Coronary artery (tissue), 2 donors: ENCODE results near the gene OR51A7.

Source experiments
- DNase-seq: peaks from one replicate; pipeline ENCODE4 v3.0.0-alpha.2; 2017; ENCODE audit warnings: low spot score
- H3K27ac ChIP-seq, 2 donors: fragments of 200-600 bp; sonication (generic); one replicate each; pipeline ENCODE4 v1.5.1; 2016 to 2019
- H3K4me3 ChIP-seq: fragments of 200-600 bp; sonication (generic); 2 replicates; pipeline ENCODE4 v1.5.1; 2016; ENCODE audit warnings: mild to moderate bottlenecking, moderate library complexity
- TF ChIP-seq, protein P1 (sequence below): fragments of 200-600 bp; sonication (generic); IDR thresholded peaks from one replicate; pipeline ENCODE4 v1.5.1; 2019; ENCODE audit warnings: antibody characterized with exemption

OR51A7 gene

DNA sequence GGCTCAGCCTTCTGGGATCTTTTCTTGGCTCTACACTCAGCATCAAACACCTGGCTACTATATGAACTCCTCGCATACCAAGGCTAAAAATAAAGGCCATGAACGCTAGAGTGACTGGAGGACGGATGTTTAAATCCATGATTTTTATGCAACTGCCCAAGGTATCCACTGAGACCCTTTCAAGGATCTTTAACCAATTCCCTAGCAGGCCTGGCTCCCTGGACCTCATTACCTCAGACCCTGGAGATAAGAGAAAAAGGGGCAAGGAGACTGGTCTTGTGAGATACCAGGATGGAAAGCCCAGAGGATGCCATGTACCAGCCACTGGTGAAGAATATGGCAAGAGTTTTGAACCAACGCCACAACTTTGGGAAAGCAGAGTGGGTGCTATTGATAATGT lies 15.7 kb downstream of the OR51A7 start, which contains the start of gene OR51G2:
Gene OR51G2, minus strand, starts transcription at position 101 of the 400 bp plus-strand sequence. CDS start 3,687 bp downstream, outside the sequence.
- Histone ChIP-seq H3K4me3 (no peak within 1 kb of the TSS), H3K27ac (no peak within 1 kb of the TSS)
- no peak for DNase-seq
- TF ChIP-seq, protein P1, sequence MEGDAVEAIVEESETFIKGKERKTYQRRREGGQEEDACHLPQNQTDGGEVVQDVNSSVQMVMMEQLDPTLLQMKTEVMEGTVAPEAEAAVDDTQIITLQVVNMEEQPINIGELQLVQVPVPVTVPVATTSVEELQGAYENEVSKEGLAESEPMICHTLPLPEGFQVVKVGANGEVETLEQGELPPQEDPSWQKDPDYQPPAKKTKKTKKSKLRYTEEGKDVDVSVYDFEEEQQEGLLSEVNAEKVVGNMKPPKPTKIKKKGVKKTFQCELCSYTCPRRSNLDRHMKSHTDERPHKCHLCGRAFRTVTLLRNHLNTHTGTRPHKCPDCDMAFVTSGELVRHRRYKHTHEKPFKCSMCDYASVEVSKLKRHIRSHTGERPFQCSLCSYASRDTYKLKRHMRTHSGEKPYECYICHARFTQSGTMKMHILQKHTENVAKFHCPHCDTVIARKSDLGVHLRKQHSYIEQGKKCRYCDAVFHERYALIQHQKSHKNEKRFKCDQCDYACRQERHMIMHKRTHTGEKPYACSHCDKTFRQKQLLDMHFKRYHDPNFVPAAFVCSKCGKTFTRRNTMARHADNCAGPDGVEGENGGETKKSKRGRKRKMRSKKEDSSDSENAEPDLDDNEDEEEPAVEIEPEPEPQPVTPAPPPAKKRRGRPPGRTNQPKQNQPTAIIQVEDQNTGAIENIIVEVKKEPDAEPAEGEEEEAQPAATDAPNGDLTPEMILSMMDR, result no peak

DNA sequence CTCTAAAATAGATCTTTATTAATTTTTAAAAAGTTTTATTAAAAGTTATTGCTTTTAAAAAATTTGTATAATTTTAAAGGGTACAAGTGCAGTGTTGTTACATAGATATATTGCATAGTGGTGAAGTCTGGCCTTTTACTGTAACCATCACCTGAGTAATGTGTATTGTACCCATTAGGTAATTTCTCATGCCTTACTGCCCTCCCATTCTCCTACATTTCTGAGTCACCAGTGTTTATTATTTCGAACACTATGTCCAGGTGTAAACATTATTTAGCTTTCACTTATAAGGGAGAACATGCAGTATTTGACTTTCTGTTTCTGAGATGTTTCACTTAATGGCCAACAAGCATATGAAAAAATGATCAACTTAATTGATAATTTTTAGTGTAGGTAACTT lies 18.2 kb downstream of the OR51A7 start:
- Histone ChIP-seq H3K27ac (no peak overlapping the region), H3K4me3 (no peak overlapping the region)
- no peak for DNase-seq
- TF ChIP-seq, protein P1, result no peak

DNA sequence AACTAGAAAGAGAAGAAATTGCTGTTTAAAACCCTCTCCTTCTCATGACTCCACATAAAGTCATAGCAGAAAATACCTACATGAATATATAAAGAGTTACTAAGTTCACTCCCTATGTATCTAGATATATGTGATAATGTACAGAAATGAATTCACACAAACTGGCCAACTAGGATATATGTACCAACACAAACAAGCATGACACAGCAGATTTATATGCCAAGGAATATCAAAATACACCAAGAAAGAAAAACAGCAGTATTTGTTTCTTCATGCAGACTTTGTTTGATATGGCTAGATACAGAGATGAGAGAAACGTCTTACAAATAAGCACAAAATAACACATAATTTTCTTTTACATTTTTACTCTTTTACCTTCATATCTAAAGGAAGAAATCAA lies 18.7 kb downstream of the OR51A7 start:
- TF ChIP-seq, protein P1, result no peak
- DNase-seq, result no peak
- H3K27ac ChIP-seq, result no peak overlapping the region
- no peak overlapping the region for H3K4me3 ChIP-seq

DNA sequence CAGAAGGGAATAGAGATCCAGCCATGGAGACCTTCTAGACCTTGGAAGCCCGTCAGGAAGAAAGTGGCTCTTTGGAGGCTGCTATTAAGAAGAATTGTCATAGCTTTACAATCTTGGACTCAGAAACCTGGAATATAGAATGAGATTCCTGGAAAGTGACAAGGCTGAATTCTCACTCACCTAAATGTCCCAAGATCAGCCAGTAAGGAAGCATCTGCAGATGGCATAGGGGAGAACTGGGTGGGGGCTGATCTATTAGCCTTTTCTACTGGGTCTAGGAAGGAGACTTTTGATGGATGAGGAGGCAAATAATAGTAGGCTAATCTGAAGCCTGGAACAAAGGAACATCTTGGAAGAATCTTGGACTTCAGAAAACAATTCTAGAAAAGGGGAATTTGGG lies 20.7 kb downstream of the OR51A7 start, which contains the start of gene OR51G1:
Gene OR51G1, minus strand, starts transcription at position 101 of the 400 bp plus-strand sequence. Its CDS starts 0 bp downstream, at position 101.
- Histone ChIP-seq H3K27ac (no peak within 1 kb of the TSS), H3K4me3 (no peak within 1 kb of the TSS)
- DNase-seq, result no peak
- TF ChIP-seq, protein P1, result no peak

DNA sequence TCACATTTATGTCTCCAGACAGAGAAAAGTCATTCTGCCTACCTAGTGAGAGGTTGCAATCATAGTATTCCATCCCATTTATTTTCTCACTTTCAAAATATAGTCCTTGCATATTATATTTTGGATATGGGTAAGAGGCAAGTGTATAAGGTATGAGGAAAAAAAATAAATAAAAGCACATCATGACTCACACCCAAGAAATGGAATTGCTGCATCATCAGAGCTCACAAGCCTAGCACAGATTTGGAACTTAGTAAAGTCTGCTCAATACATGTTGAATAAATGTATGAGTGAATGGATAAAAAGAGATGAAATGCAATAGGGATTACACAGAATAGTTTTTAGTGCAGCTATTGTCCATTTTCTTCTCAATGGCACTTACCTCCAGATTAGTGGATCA lies 23.0 kb downstream of the OR51A7 start:
- no peak for DNase-seq
- no peak overlapping the region for H3K4me3 ChIP-seq
- H3K27ac ChIP-seq, result no peak overlapping the region
- TF ChIP-seq, protein P1, result no peak

DNA sequence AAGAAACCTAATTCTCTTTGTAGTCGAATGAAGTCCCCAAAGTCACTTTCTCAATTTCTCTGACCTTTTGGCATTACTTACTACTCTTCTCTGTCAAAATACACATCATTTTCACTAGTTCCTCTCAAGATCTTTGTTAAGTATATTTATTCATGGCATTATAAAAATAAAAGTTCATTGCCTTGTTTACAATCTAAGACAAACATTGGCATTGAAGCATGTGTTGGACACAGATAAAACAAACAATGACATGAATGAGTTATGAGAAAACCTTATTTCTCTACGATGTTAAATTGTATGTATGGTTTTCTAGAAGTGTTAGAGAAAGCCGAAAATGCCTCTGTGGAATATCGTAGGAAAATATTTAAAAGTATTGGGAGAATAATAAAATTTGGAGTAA lies 29.2 kb downstream of the OR51A7 start:
- H3K27ac ChIP-seq, result no peak overlapping the region
- no peak overlapping the region for H3K4me3 ChIP-seq
- no peak for DNase-seq
- TF ChIP-seq, protein P1, result no peak

DNA sequence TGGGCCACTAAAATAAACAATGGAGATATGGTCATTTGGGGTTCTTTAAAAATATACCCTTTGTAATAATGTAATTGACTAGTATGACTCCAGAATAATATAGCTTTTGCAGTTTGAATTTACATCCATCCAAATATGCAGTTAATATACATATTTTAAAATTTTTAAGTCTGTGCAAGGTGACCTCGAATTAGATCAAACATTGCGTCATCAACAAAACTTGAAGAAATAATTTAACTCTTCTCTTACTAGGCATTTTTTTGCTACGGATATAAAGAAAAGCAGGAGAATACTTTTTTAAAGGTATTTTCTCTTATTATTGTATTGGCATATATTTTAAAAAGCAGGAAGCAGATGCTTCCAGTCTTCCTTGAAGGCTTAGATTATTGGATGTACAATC lies 33.2 kb downstream of the OR51A7 start:
- H3K4me3 ChIP-seq, result no peak overlapping the region
- H3K27ac ChIP-seq, result no peak overlapping the region
- TF ChIP-seq, protein P1, result no peak
- no peak for DNase-seq
